Central memory CD4-positive, alpha-beta T cell (primary cell): ENCODE data around the gene C2CD3.

Experiments
- DNase-seq: peaks from one replicate; pipeline ENCODE4 v3.0.0; 2022

Gene C2CD3

GRCh38 chr11:74018331-74019005, 152.3 kb downstream of the C2CD3 start:
- DNase-seq, result no peak

GRCh38 chr11:74017631-74018030, 153.2 kb downstream of the C2CD3 start:
- DNase-seq, result no peak

GRCh38 chr11:74015919-74016684, 154.7 kb downstream of the C2CD3 start:
- no peak for DNase-seq

GRCh38 chr11:74014880-74015279, 155.9 kb downstream of the C2CD3 start:
- DNase-seq, result no peak

GRCh38 chr11:74013141-74013540, 157.7 kb downstream of the C2CD3 start:
- DNase-seq, result no peak

- no peak for DNase-seq
Observed at GRCh38 chr11:74012074-74012809, 158.6 kb downstream of the C2CD3 start.

GRCh38 chr11:74011360-74012073, 159.3 kb downstream of the C2CD3 start:
- DNase-seq, result peak; percentile 66

GRCh38 chr11:74010306-74011300, 160.2 kb downstream of the C2CD3 start:
- no peak for DNase-seq

- no peak for DNase-seq
Observed at GRCh38 chr11:74009675-74010305, 161.0 kb downstream of the C2CD3 start.

GRCh38 chr11:74009230-74009547, 161.6 kb downstream of the C2CD3 start:
- no peak for DNase-seq

GRCh38 chr11:74008373-74009229, 162.2 kb downstream of the C2CD3 start, which contains the start of gene UCP3:
Gene UCP3 (minus strand): TSS chr11:74009085. CDS start chr11:74007042, 2,043 bp downstream.
- no peak for DNase-seq

GRCh38 chr11:74007691-74008372, 163.0 kb downstream of the C2CD3 start:
- DNase-seq, result no peak

- no peak for DNase-seq
Observed at GRCh38 chr11:74006743-74007304, 164.0 kb downstream of the C2CD3 start.

- DNase-seq, result no peak
Observed at GRCh38 chr11:74005721-74006517, 164.9 kb downstream of the C2CD3 start.

- DNase-seq, result peak; percentile 93
Observed at GRCh38 chr11:74004759-74005615, 165.8 kb downstream of the C2CD3 start.

- no peak for DNase-seq
Observed at GRCh38 chr11:74004046-74004695, 166.6 kb downstream of the C2CD3 start.

GRCh38 chr11:74002832-74003231, 168.0 kb downstream of the C2CD3 start:
- no peak for DNase-seq
